GM12878 (cell line): ENCODE results near the gene ELN. TPM values are rescaled to one million over a fixed set of nuclear protein-coding genes. Genes with fewer than 3 reads are reported as not detected.
A peak's percentile ranks its signal among the peaks of the same experiment; 100 is the strongest.

Source experiments
- ATAC-seq: fragments of 200-7000 bp; cut with Tn5 transposase; 3 replicates; pipeline ENCODE4 v1.9.1; 2020; ENCODE audit warnings: mild to moderate bottlenecking, moderate library complexity
- BruUV-seq: library from RNA; stranded (reverse); fragments of 400-500 nt; replicated peaks from 2 replicates; lab custom pipeline; 2021; lab: Mats Ljungman, UMichigan
- CTCF ChIA-PET: fragments of 300-600 bp; sonication (Branson Sonifier 250); formaldehyde crosslinking; extraction: SDS; loops from one replicate; lab custom pipeline; 2021; ENCODE audit warnings: inconsistent platforms; lab: Yijun Ruan, JAX
- POLR2A ChIA-PET: fragments of 350-600 bp; formaldehyde crosslinking; extraction: SDS; loops from one replicate; lab custom pipeline; 2021; ENCODE audit warnings: inconsistent platforms; lab: Charles Lee
- RAD21 ChIA-PET: fragments of 300-600 bp; sonication (Branson Sonifier 250); formaldehyde crosslinking; loops from one replicate; lab custom pipeline; 2023; ENCODE audit warnings: antibody characterized with exemption; ENCODE audit not compliant: unreplicated experiment; lab: Charles Lee
- SMC1A ChIA-PET: fragments of 300-600 bp; sonication (Branson Sonifier 250); formaldehyde crosslinking; loops from one replicate; lab custom pipeline; 2023; ENCODE audit not compliant: unreplicated experiment, uncharacterized antibody; lab: Charles Lee
- DNase-seq: peaks from one replicate; pipeline ENCODE4 v3.0.0-alpha.2; 2011; ENCODE audit warnings: low read depth, low spot score
- FAIRE-seq: peaks from 3 replicates; lab custom pipeline; 2011; peaks lifted over from hg19 to GRCh38; lab: Jason Lieb, UNC
- H2AFZ ChIP-seq: 2 replicates; pipeline ENCODE4 v1.6.0; 2011; ENCODE audit warnings: low read depth, low read length, control low read depth; ENCODE audit not compliant: control insufficient read depth
- H3K27ac ChIP-seq: 2 replicates; pipeline ENCODE4 v1.5.1; 2011; ENCODE audit warnings: control low read depth; ENCODE audit not compliant: control insufficient read depth, insufficient read depth
- H3K27me3 ChIP-seq, 2 experiments: replicated peaks in 1 of 2; 2 replicates each; pipeline versions ENCODE4 v1.6.0 to v1.6.1; 2011; ENCODE audit warnings: low read length in 1 of 2; ENCODE audit not compliant: control insufficient read depth in 2 of 2, insufficient read depth in 2 of 2
- H3K36me3 ChIP-seq, 2 experiments: 2 replicates each; pipeline ENCODE4 v1.5.1; 2011; ENCODE audit warnings: low read length in 1 of 2; ENCODE audit not compliant: control insufficient read depth in 2 of 2, insufficient read depth in 2 of 2
- H3K4me1 ChIP-seq: 2 replicates; pipeline ENCODE4 v1.6.1; 2011; ENCODE audit warnings: mild to moderate bottlenecking, low read length, moderate library complexity, mixed read lengths; ENCODE audit not compliant: control insufficient read depth, insufficient read depth
- H3K4me2 ChIP-seq: 2 replicates; pipeline ENCODE4 v1.6.0; 2011; ENCODE audit warnings: control low read depth; ENCODE audit not compliant: control insufficient read depth, insufficient read depth
- H3K4me3 ChIP-seq: fragments of 200-600 bp; sonication (generic); 2 replicates; pipeline ENCODE4 v1.5.1; 2016
- H3K79me2 ChIP-seq: 2 replicates; pipeline ENCODE4 v1.6.0; 2011; ENCODE audit warnings: low read length; ENCODE audit not compliant: control insufficient read depth, insufficient read depth
- H3K9ac ChIP-seq: 2 replicates; pipeline ENCODE4 v1.8.0; 2011; ENCODE audit warnings: low read length, control low read depth, mixed read lengths; ENCODE audit not compliant: control insufficient read depth, insufficient read depth
- H3K9me3 ChIP-seq: replicated peaks from 3 replicates; pipeline ENCODE4 v1.5.1; 2011; ENCODE audit warnings: mild to moderate bottlenecking, low read length; ENCODE audit not compliant: control insufficient read depth, insufficient read depth
- H4K20me1 ChIP-seq: 2 replicates; pipeline ENCODE4 v1.6.0; 2011; ENCODE audit not compliant: control insufficient read depth, insufficient read depth
- ATF3 ChIP-seq: IDR thresholded peaks from 2 replicates; pipeline ENCODE4 v1.6.1; 2011; ENCODE audit warnings: low read depth, mild to moderate bottlenecking, low read length, moderate library complexity, borderline replicate concordance; ENCODE audit errors: extremely low read depth
- BMI1 ChIP-seq: fragments of 450-650 bp; IDR thresholded peaks from 2 replicates; pipeline ENCODE4 v1.6.1; 2016; ENCODE audit warnings: mild to moderate bottlenecking, moderate library complexity, borderline replicate concordance
- CBFB ChIP-seq: IDR thresholded peaks from 2 replicates; pipeline ENCODE4 v1.6.1; 2016; ENCODE audit warnings: antibody characterized with exemption, low read depth
- E4F1 ChIP-seq: fragments of 450-650 bp; IDR thresholded peaks from 2 replicates; pipeline ENCODE4 v1.6.1; 2018; ENCODE audit warnings: borderline replicate concordance, mild to moderate bottlenecking; ENCODE audit not compliant: partially characterized antibody
- EED ChIP-seq: sonication (generic); IDR thresholded peaks from 2 replicates; pipeline ENCODE4 v1.6.1; 2016; ENCODE audit warnings: antibody characterized with exemption, low read depth
- EP300 ChIP-seq, 2 experiments: fragments of 150-350 bp in 1 of 2; IDR thresholded peaks; 2 replicates each; pipeline ENCODE4 v1.6.1; 2011 to 2012; ENCODE audit warnings: low read depth in 2 of 2, low read length in 2 of 2, borderline replicate concordance in 1 of 2, improper control_type of control experiment in 1 of 2, inconsistent platforms in 1 of 2; ENCODE audit not compliant: control insufficient read depth in 1 of 2
- ESRRA ChIP-seq: IDR thresholded peaks from 2 replicates; pipeline ENCODE4 v1.6.1; 2012; ENCODE audit warnings: mild to moderate bottlenecking, low read length, improper control_type of control experiment
- ETV6 ChIP-seq, 2 experiments: fragments of 450-650 bp in 1 of 2; IDR thresholded peaks in 1 of 2; conservative IDR thresholded peaks in 1 of 2; 2 replicates each; pipeline ENCODE4 v1.6.1; 2014; ENCODE audit warnings: antibody characterized with exemption in 1 of 2, borderline replicate concordance in 1 of 2, low read depth in 1 of 2, mild to moderate bottlenecking in 1 of 2, moderate library complexity in 1 of 2
- IKZF1 ChIP-seq: fragments of 450-650 bp; conservative IDR thresholded peaks from 2 replicates; pipeline ENCODE4 v1.6.1; 2017; ENCODE audit warnings: antibody characterized with exemption, mild to moderate bottlenecking
- MAX ChIP-seq: IDR thresholded peaks from 2 replicates; pipeline ENCODE4 v1.6.1; 2012; ENCODE audit warnings: low read depth, low read length, improper control_type of control experiment
- PKNOX1 ChIP-seq: fragments of 450-650 bp; IDR thresholded peaks from 2 replicates; pipeline ENCODE4 v1.6.1; 2016; ENCODE audit warnings: mild to moderate bottlenecking
- RAD51 ChIP-seq: fragments of 450-650 bp; IDR thresholded peaks from 2 replicates; pipeline ENCODE4 v1.6.1; 2016; ENCODE audit warnings: moderate library complexity, mild to moderate bottlenecking, inconsistent platforms
- SMC3 ChIP-seq: IDR thresholded peaks from 2 replicates; pipeline ENCODE4 v1.6.1; 2011; ENCODE audit warnings: low read length, improper control_type of control experiment, borderline replicate concordance
- TCF12 ChIP-seq: IDR thresholded peaks from 2 replicates; pipeline ENCODE4 v1.6.1; 2011; ENCODE audit warnings: low read depth, mild to moderate bottlenecking, low read length
- TCF3 ChIP-seq: IDR thresholded peaks from 2 replicates; pipeline ENCODE4 v1.6.1; 2012; ENCODE audit warnings: low read depth, mild to moderate bottlenecking, low read length, borderline replicate concordance; ENCODE audit not compliant: insufficient read depth
- YBX1 ChIP-seq: fragments of 450-650 bp; IDR thresholded peaks from 2 replicates; pipeline ENCODE4 v1.6.1; 2016; ENCODE audit warnings: antibody characterized with exemption
- ZSCAN29 ChIP-seq: fragments of 450-650 bp; IDR thresholded peaks from 2 replicates; pipeline ENCODE4 v1.6.1; 2017; ENCODE audit warnings: mild to moderate bottlenecking, moderate library complexity
- ZZZ3 ChIP-seq: IDR thresholded peaks from 2 replicates; pipeline ENCODE4 v1.6.1; 2011; ENCODE audit warnings: low read depth; ENCODE audit not compliant: control insufficient read depth, insufficient read length
- WGBS: methylation state at CpG from one replicate; pipeline ENCODE4 v1.1.6; 2016; ENCODE audit warnings: low lambda C conversion rate; ENCODE audit not compliant: insufficient replicate concordance, insufficient coverage; ENCODE audit errors: missing lambda C conversion rate; 5-methylcytosine and 5-hydroxymethylcytosine counted together
- in situ Hi-C: fragments of 300-500 bp; cut with MboI; formaldehyde crosslinking; loops from 9 replicates; pipeline ENCODE4 v1.14.3; 2018; ENCODE audit warnings: mixed read lengths
- intact Hi-C: fragments of 100-400 bp; cut with micrococcal nuclease; formaldehyde crosslinking; loops from one replicate; pipeline ENCODE4 v1.14.2; 2022; ENCODE audit not compliant: unreplicated experiment
- polyA plus RNA-seq, 11 experiments: library from polyadenylated mRNA; depleted of rRNA in 4 of 11; unstranded in 6 of 11; stranded (reverse) in 5 of 11; fragments of >200 nt; fragmentation: Nextera tagmentation in 4 of 11; fragmentation: Illumina TruSeq in 1 of 11; extraction: Ambion mirVana in 4 of 11; extraction: Trizol in 1 of 11; gene quantifications; 1 replicate in 1 of 11; 2 replicates in 10 of 11; pipeline versions ENCODE4 v1.2.1 to v1.2.3, GENCODE V29; 2011 to 2016; ENCODE audit warnings: inconsistent platforms in 2 of 11, missing spikeins in 2 of 11, low read depth in 1 of 11
- total RNA-seq, 4 experiments: library from RNA; depleted of rRNA in 3 of 4; stranded (reverse); fragments of >200 nt in 3 of 4; fragmentation: Illumina TruSeq in 1 of 4; extraction: Trizol in 1 of 4; gene quantifications; 2 replicates each; pipeline versions ENCODE4 v1.2.1 to v1.2.3, GENCODE V29; 2013 to 2021

Gene ELN
- total and polyA plus RNA-seq, 10 of the 15 experiments (the other 5 are each of a cell fraction or from before 2014, with no cell fraction given), result 0.08 to 0.27 (median 0.23) TPM; not detected in 7

GRCh38 chr7:74084722-74085578 lies 57.0 kb downstream of the ELN start:
- Histone ChIP-seq H3K27ac (peak overlapping the region; percentile 63), H3K4me3 (peak overlapping the region; percentile 94), H4K20me1 (no peaks in the 10 kb centered on the region), H2AFZ (peak overlapping the region; percentile 33), H3K4me2 (peak overlapping the region; percentile 98), H3K9ac (peak overlapping the region; percentile 84), H3K79me2 (peaks cover 5% of the 10 kb centered on the region; the same call in 1 of the 2 replicates), H3K36me3 (peaks cover 0 to 8% of the 10 kb centered on the region in 2 experiments; a peak in 1 of 4 replicates), H3K9me3 (no peaks in the 10 kb centered on the region), H3K4me1 (peaks cover 13% of the 10 kb centered on the region), H3K27me3 (no peaks in the 10 kb centered on the region)
- TF ChIP-seq EP300 (IDR thresholded peaks at IDR 0.05; ENCODE audit: borderline replicate concordance in 1 of 2, control insufficient read depth in 1 of 2, low read depth in 2 of 2, low read length in 2 of 2) (no peak), SMC3 (no peak), CBFB (no peak), ZZZ3 (no peak), BMI1 (no peak), ESRRA (no peak), E4F1 (no peak), TCF12 (no peak), MAX (no peak), PKNOX1 (no peak), RAD51 (no peak), ZSCAN29 (no peak), YBX1 (no peak), TCF3 (no peak), EED (no peak), ATF3 (no peak), IKZF1 (no peak), ETV6 (conservative IDR thresholded peaks at IDR 0.05 in 1 of 2, IDR thresholded peaks at IDR 0.05 in 1 of 2; ENCODE audit: borderline replicate concordance in 1 of 2, low read depth in 1 of 2) (no peak)
- POLR2A ChIA-PET, result interaction anchor here (0.5 to 0.6 kb wide), 2 partner anchors 95 to 248 kb away, joined by 3 read pairs; no protein-coding TSS in a partner anchor
- CTCF ChIA-PET, result interaction anchor here (0.8 kb wide), 1 partner anchor 9 kb away, joined by 3 read pairs; no protein-coding TSS in a partner anchor
- in situ Hi-C loops (loop anchor here (10.0 kb wide), 1 partner anchor 90 kb away; the partner anchor contains the start of gene EIF4H), intact Hi-C loops (no loop called here)
- 83% methylated on average over 5 of the region's 6 CpGs for WGBS
- no peak for FAIRE-seq
- BruUV-seq, result no TSS peak
- no peak for ATAC-seq
- SMC1A ChIA-PET, result no interaction called here
- RAD21 ChIA-PET, result interaction anchor here (0.7 to 1.9 kb wide), 2 partner anchors 15 to 122 kb away, joined by 4 to 12 read pairs; no protein-coding TSS in a partner anchor
- no peak for DNase-seq
